LNCaP clone FGC (cell line): ENCODE measurements around the gene PGM2L1.

Source experiments
- DNase-seq: peaks from one replicate; pipeline ENCODE4 v3.0.0-alpha.2; 2011; ENCODE audit warnings: low read depth
- H3K4me3 ChIP-seq: 2 replicates; pipeline ENCODE4 v1.5.1; 2011; ENCODE audit warnings: mild to moderate bottlenecking, low read depth, low read length, control low read depth
- TF ChIP-seq, protein P1 (sequence below): IDR thresholded peaks from 2 replicates; pipeline ENCODE4 v1.5.1; 2012; ENCODE audit warnings: mild to moderate bottlenecking; ENCODE audit not compliant: control insufficient read depth, insufficient read depth; ENCODE audit errors: extremely low read depth

PGM2L1 gene

DNA sequence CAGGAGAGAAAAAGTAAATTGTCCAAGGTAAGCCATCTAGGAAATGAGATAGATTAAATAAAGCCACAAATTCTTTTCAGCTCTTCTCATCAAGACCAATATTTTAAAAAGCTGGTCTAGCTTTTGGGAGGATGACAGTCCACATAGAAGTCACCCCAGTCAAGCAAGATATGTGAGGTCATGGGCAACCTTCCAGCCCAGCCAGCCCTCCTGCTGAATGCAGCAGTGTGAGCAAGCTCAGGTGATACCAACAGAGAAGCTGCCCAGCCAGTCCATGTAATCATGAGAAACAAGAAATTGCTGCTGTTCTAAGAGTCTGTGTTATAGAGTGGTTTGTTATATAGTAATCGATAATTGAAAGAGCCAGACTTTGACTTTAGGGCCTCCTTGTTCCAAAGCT is 40.4 kb upstream of the PGM2L1 start:
- H3K4me3 ChIP-seq = no peak overlapping the region
- TF ChIP-seq, protein P1, sequence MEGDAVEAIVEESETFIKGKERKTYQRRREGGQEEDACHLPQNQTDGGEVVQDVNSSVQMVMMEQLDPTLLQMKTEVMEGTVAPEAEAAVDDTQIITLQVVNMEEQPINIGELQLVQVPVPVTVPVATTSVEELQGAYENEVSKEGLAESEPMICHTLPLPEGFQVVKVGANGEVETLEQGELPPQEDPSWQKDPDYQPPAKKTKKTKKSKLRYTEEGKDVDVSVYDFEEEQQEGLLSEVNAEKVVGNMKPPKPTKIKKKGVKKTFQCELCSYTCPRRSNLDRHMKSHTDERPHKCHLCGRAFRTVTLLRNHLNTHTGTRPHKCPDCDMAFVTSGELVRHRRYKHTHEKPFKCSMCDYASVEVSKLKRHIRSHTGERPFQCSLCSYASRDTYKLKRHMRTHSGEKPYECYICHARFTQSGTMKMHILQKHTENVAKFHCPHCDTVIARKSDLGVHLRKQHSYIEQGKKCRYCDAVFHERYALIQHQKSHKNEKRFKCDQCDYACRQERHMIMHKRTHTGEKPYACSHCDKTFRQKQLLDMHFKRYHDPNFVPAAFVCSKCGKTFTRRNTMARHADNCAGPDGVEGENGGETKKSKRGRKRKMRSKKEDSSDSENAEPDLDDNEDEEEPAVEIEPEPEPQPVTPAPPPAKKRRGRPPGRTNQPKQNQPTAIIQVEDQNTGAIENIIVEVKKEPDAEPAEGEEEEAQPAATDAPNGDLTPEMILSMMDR = no peak
- no peak for DNase-seq

DNA sequence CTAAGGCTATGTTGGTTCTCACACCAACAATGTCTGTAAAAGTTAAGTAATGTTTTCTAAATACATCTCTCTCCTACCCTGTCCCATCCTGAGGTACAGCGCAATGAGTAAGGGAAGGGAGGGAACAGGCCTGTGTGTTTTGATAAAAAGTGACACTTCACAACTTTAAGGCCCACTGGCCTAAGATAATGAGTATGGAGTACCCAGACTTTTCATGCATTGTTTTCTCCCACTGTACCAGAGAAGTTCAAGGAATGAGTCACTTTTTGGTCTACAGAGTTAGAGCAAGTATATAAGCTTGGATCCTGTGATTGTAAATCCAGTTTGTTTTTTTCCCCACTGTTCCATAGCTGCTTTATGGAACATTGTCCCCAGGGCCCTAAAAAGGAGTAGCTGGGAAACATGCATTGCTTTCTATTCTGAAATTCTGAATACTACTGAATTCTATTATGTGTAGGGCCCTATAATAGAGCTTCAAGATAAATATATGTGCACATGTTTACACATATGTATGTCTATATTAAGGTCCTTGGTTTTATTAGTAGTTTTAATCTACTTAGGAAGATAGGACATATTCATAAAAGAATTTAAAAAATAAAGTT is 39.3 kb upstream of the PGM2L1 start:
- TF ChIP-seq, protein P1 = no peak
- DNase-seq = no peak
- H3K4me3 ChIP-seq = no peak overlapping the region

DNA sequence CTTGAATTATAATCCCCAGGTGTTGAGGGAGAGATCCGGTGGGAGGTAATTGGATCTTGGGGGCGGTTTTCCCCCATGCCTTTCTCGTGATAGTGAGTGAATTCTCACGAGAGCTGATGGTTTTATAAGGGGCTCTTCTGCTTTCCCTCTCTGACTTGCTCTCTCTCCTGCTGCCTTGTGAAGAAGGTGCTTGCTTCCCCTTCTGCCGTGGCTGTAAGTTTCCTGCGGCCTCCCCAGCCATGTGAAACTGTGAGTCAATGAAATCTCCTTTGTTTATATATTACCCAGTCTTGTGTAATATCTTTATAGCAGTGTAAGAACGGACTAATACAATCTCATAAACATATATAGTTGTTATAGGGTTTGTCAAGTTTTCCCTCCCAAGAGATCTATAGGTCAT is 36.3 kb upstream of the PGM2L1 start:
- no peak overlapping the region for H3K4me3 ChIP-seq
- TF ChIP-seq, protein P1 = no peak
- no peak for DNase-seq

DNA sequence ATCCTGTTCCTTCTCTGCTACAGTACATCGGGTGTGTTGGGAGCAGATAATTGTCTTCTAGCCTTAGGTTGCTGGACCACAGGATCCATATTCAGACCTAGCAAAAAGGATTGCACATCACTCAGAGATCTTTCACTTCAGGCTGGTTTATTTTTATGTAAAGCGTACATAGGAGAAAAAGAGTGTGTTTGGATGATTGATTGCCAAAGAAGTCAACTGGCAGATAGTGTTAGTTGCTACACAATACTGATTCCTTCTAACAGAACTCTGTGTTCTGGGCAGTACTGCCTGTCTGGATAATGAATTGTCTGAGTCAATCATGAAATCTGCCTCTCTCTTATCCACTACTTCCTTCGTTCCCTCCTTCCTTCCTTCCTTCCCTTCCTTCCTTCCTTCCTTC is 31.0 kb upstream of the PGM2L1 start:
- H3K4me3 ChIP-seq = no peak overlapping the region
- TF ChIP-seq, protein P1 = no peak
- DNase-seq = no peak

DNA sequence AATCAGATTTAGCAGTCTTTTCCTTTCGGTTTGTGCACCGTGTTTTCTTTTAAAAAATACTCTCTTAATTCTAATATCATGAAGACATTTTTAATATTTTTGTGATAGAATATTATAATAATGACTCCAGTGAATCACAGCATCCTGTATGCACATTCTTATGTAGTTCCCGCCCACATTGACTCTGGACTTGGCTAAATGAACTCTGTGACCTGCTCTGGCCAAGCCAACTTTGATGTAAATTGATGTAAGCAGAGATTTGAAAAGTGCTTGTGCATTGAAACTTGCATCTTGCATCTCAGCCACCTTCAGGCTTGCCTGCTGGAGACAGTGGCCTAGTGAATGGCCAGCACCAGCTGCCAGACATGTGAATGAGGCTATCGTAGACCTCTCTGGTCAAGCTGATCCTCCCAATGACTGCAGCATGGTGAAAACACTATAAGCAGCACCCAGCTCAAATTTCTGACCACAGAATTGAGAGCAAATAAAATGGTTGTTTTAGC is 29.2 kb upstream of the PGM2L1 start:
- TF ChIP-seq, protein P1 = no peak
- DNase-seq = no peak
- no peak overlapping the region for H3K4me3 ChIP-seq

DNA sequence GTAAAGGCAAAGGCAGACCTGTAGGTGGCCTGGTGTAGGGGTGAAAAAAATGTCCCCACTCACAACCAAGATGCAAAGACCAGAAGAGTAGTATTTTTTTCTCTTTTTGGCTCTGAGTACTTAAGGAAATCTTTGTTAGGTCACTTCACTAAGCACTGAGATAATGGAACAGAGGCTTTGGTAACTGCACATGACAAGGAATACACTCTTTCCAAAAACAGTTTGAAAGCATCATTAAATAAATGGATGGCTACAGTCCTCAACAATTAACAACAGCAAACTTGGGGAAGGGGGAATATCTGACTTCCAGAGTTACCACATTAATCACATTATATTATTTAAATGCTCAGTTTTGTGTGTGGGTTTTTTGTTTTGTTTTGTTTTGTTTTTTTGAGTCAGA is 26.9 kb upstream of the PGM2L1 start:
- DNase-seq = no peak
- no peak overlapping the region for H3K4me3 ChIP-seq
- TF ChIP-seq, protein P1 = no peak

DNA sequence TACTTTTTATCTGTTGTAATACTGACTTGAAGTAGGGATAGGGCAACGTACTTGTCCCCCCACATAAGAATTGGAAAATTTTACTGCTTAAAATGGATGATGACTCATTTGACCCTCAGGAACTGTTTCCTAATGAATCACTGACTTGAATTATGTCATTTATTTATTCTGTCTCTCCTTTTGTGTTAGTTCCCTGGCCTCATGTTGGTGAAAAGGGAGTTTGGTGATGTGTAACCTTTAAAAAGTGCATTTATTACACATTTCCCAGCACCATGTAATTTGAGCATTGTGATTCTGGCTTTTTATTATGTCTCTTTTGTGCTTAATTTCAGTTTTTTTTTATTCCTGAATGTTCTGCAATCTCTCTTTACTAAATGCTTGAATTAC is 20.3 kb upstream of the PGM2L1 start:
- H3K4me3 ChIP-seq = no peak overlapping the region
- no peak for DNase-seq
- TF ChIP-seq, protein P1 = no peak
